GM21381 (cell line): ENCODE data around the gene HMGXB3.
A peak's percentile ranks its signal among the peaks of the same experiment; 100 is the strongest.
"Not testable (repeated sequence)": the region's sequence is repeated elsewhere in the genome, so short reads cannot be mapped to it uniquely, and the experiment has no call there.

Experiments
- ATAC-seq: cut with Tn5 transposase; IDR thresholded peaks from one replicate; pipeline ENCODE4 v1.9.1; 2021; ENCODE audit warnings: mild to moderate bottlenecking, moderate library complexity; ENCODE audit not compliant: unreplicated experiment

The HMGXB3 gene

GRCh38 chr5:150082889-150083288, 82.3 kb downstream of the HMGXB3 start:
- no peak for ATAC-seq

- not testable (repeated sequence) for ATAC-seq
Observed at GRCh38 chr5:150084754-150085153, 84.2 kb downstream of the HMGXB3 start.

DNA sequence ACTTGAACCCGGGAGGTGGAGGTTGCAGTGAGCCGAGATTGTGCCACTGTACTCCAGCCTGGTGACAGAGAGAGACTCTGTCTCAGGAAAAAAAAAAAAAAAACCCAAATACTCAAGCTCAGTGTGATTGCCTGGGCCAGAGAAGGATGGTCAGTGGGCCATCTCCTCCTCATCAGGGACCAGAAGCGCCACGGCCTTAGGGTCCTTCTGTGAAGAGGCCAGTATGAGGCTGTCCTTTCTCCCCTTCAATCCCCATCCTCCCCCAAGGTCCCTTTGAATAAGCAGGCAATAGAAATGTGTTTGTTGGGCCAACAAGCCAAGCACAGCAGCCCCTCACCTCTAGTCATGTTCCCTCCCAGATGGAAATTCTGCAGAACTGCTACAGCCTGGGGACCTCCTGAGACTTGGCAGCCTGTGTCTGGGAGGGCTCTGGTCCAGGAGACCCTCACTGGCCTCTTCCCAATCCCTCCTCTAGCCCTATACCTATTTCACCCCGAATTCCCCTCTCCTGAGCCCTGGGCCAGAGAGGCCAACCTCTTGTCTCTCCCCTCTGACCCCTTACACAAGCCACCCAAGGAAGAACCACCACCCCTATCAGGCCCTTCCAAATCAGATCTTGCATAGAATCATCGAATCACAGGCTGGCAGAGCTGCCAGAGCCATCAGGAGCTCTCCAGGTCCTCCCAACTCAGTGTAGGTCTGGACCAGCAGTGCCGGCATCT, 84.8 kb downstream of the HMGXB3 start:
- ATAC-seq, result no peak

GRCh38 chr5:150085950-150086715, 85.6 kb downstream of the HMGXB3 start, which contains the start of gene CSF1R:
TSS of gene CSF1R (minus strand) at chr5:150086554. CDS start at chr5:150086427, 127 bp downstream.
- no peak for ATAC-seq

DNA sequence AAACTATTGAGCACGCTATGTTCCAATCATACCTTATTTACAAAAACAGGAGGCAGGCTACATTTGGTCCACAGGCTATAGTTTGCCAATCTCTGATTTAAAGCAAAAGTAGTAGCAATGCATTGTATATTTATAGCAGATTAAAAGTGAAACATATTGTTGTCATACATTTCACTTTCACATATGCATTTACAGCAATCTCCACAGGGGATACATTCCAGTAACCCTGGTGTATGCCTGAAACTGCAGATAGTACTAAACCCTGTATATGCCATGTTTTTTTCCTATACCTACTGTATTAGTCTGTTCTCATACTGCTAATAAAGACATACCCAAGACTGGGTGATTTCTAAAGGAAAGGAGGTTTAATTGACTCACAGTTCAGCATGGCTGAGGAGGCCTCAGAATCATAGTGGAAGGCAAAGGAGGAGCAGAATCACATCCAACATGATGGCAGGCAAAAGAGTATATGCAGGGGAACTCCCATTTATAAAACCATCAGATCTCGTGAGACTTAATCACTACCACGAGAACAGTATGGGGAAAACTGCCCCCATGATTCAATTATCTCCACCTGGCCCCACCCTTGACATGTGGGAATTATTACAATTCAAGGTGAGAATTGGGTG, 91.7 kb downstream of the HMGXB3 start:
- peak; percentile 72 for ATAC-seq

GRCh38 chr5:150097152-150097551, 96.6 kb downstream of the HMGXB3 start:
- no peak for ATAC-seq

GRCh38 chr5:150101023-150101422, 100.5 kb downstream of the HMGXB3 start:
- ATAC-seq, result no peak
